GM19099 (cell line): ENCODE results near the gene UBAP1L.

Source experiments
- POLR2A ChIP-seq: IDR thresholded peaks from 3 replicates; pipeline ENCODE4 v1.6.1; 2011; ENCODE audit warnings: low read depth; ENCODE audit not compliant: insufficient read length; ENCODE audit errors: extremely low read depth

UBAP1L gene

DNA sequence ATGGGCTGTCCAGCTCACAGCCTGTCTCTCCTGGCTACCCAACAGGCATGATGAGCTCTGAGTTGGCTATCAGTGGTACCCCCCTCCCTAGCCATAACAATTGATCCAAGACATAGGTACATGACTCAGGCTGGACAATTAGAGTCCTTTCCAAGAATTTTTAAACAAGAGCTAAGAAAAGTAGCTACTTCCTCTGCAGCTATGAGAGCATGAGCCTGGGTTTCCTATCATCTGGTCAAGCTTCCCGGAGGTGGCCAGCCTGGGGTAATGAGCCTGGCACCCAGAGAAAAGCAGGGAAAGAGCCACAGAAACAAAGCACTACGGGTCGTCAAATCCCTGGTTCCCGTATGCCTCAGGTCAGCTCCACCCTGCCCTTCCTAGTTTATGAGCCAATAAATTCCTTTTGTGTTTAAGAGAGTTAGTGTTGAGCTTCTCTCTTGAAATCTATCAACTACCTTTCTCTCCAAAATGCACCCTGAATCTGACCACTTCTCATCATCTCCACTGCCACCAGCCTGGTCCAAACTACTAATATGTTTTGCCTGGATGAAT lies 72.1 kb downstream of the UBAP1L start:
- no peak for TF ChIP-seq POLR2A
